Naive thymus-derived CD4-positive, alpha-beta T cell (primary cell): Measurements from ENCODE around the gene GPX6. TPM values are rescaled to one million over a fixed set of nuclear protein-coding genes. Genes with fewer than 3 reads are reported as not detected.

ENCODE experiments used
- ATAC-seq: fragments of 150-1000 bp; cut with Tn5 transposase; 2 replicates; pipeline ENCODE4 v1.10.0; 2021; ENCODE audit warnings: mild to moderate bottlenecking, moderate library complexity
- CTCF ChIA-PET: fragments of 350-600 bp; sonication (Branson Sonifier 250); formaldehyde crosslinking; loops from one replicate; lab custom pipeline; 2021; ENCODE audit warnings: antibody characterized with exemption; lab: Charles Lee
- POLR2A ChIA-PET: fragments of 350-600 bp; sonication (Branson Sonifier 250); formaldehyde crosslinking; loops from one replicate; lab custom pipeline; 2021; ENCODE audit warnings: antibody characterized with exemption, inconsistent platforms; lab: Charles Lee
- DNase-seq, 9 donors: peaks; one replicate each; pipeline versions ENCODE4 v3.0.0 to v3.0.0-alpha.2; 2020 to 2022; ENCODE audit warnings: mixed read lengths in 1 of 9
- H3K27ac ChIP-seq: one replicate; pipeline ENCODE4 v1.7.0; 2013; ENCODE audit warnings: mild to moderate bottlenecking, low read depth, low read length, moderate library complexity
- H3K27me3 ChIP-seq, 2 donors: one replicate each; pipeline ENCODE4 v1.7.0; 2013; ENCODE audit warnings: low read length in 2 of 2, mild to moderate bottlenecking in 2 of 2, moderate library complexity in 2 of 2; ENCODE audit not compliant: control insufficient read depth in 2 of 2, insufficient read depth in 2 of 2
- H3K36me3 ChIP-seq, 3 experiments: 1 replicate in 2 of 3; 2 replicates in 1 of 3; pipeline ENCODE4 v1.7.0; 2013; ENCODE audit warnings: low read length in 3 of 3, mild to moderate bottlenecking in 3 of 3, moderate library complexity in 1 of 3; ENCODE audit not compliant: insufficient read depth in 3 of 3, control insufficient read depth in 2 of 3
- H3K4me1 ChIP-seq, 2 donors: one replicate each; pipeline ENCODE4 v1.7.0; 2013; ENCODE audit warnings: low read length in 2 of 2, mild to moderate bottlenecking in 2 of 2, moderate library complexity in 1 of 2; ENCODE audit not compliant: control insufficient read depth in 2 of 2, insufficient read depth in 2 of 2
- H3K4me3 ChIP-seq: 2 replicates; pipeline ENCODE4 v1.7.0; 2013; ENCODE audit warnings: mild to moderate bottlenecking, low read length
- H3K9me3 ChIP-seq, 3 experiments: 1 replicate in 2 of 3; 2 replicates in 1 of 3; pipeline ENCODE4 v1.7.0; 2013; ENCODE audit warnings: low read length in 3 of 3; ENCODE audit not compliant: control insufficient read depth in 2 of 3
- H3K27ac Mint-ChIP-seq, 9 donors: one replicate each; pipeline ENCODE4 v1.8.0; 2020 to 2022; ENCODE audit warnings: mixed read lengths in 9 of 9, mild to moderate bottlenecking in 8 of 9, moderate library complexity in 5 of 9, inconsistent platforms in 2 of 9
- H3K27me3 Mint-ChIP-seq, 5 donors: one replicate each; pipeline ENCODE4 v1.8.0; 2021 to 2022; ENCODE audit warnings: mixed read lengths in 5 of 5, mild to moderate bottlenecking in 1 of 5
- H3K36me3 Mint-ChIP-seq, 5 donors: one replicate each; pipeline ENCODE4 v1.8.0; 2020 to 2022; ENCODE audit warnings: mixed read lengths in 5 of 5, mild to moderate bottlenecking in 3 of 5, inconsistent platforms in 1 of 5
- H3K4me1 Mint-ChIP-seq, 7 donors: one replicate each; pipeline ENCODE4 v1.8.0; 2020 to 2022; ENCODE audit warnings: mixed read lengths in 7 of 7, mild to moderate bottlenecking in 3 of 7, inconsistent platforms in 1 of 7
- H3K4me3 Mint-ChIP-seq, 10 donors: one replicate each; pipeline ENCODE4 v1.8.0; 2020 to 2022; ENCODE audit warnings: mild to moderate bottlenecking in 10 of 10, mixed read lengths in 10 of 10, moderate library complexity in 6 of 10, inconsistent platforms in 2 of 10
- H3K9me3 Mint-ChIP-seq, 11 donors: one replicate each; pipeline ENCODE4 v1.8.0; 2020 to 2022; ENCODE audit warnings: mixed read lengths in 11 of 11, mild to moderate bottlenecking in 4 of 11, inconsistent platforms in 1 of 11, moderate library complexity in 1 of 11
- intact Hi-C, 2 donors: fragments of 100-400 bp; cut with micrococcal nuclease; formaldehyde crosslinking; loops; one replicate each; pipeline ENCODE4 v1.15.1; 2023
- polyA plus RNA-seq, 2 donors: library from polyadenylated mRNA; unstranded; fragments of 300-500 nt; fragmentation: Illumina TruSeq; gene quantifications; one replicate each; pipeline ENCODE4 v1.2.3, GENCODE V29; 2021
- total RNA-seq, 6 experiments: library from RNA in 5 of 6; stranded (reverse) in 5 of 6; gene quantifications; 1 replicate in 5 of 6; 2 replicates in 1 of 6; pipeline ENCODE4 v1.2.3 and lab custom pipeline; 2021 to 2026

GPX6 gene
- total and polyA plus RNA-seq, 7 experiments from 2014 or later: not detected

DNA sequence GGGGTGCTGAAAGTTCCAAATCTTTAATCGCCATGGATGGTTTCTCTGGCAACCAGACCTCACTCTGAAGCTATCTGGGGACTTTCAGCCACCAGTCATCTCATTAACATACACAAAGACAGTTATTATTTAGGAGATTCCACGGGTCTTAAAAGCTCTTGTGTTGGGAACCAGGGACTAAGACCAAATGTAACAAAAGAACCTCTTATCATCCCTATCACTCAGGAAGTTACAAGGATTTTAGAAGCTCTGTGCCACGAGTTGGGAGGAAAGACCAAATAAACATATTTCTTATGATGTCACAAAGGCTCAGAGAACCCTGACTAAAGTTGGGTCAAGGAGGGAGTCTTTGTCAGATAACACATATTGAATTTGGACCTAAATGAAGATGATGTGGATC lies 17.7 kb downstream of the GPX6 start:
- DNase-seq (no peak), ATAC-seq (no peak)
- CTCF ChIA-PET: interaction anchor here (0.8 kb wide), 1 partner anchor 81 kb away, joined by 3 read pairs; no protein-coding TSS in a partner anchor
- Mint-ChIP-seq H3K27ac (no peak overlapping the region), H3K4me1 (no peaks in the 10 kb centered on the region), H3K9me3 (peaks cover 0 to 2% (median 0%) of the 10 kb centered on the region in 11 donors), H3K4me3 (no peak overlapping the region), H3K36me3 (no peaks in the 10 kb centered on the region), H3K27me3 (peaks cover 0 to 37% (median 30%) of the 10 kb centered on the region in 5 donors)
- Histone ChIP-seq H3K27me3 (no peaks in the 10 kb centered on the region), H3K27ac (no peak overlapping the region), H3K4me1 (no peaks in the 10 kb centered on the region), H3K36me3 (no peaks in the 10 kb centered on the region), H3K9me3 (no peaks in the 10 kb centered on the region), H3K4me3 (no peak overlapping the region)
- intact Hi-C loops: loop anchor here in 1 of 2 donors (2.0 to 5.0 kb wide), 2 partner anchors 45 to 339 kb away; no protein-coding TSS in a partner anchor
- POLR2A ChIA-PET: interaction anchor here (1.4 kb wide), 1 partner anchor 45 kb away, joined by 4 read pairs; no protein-coding TSS in a partner anchor

DNA sequence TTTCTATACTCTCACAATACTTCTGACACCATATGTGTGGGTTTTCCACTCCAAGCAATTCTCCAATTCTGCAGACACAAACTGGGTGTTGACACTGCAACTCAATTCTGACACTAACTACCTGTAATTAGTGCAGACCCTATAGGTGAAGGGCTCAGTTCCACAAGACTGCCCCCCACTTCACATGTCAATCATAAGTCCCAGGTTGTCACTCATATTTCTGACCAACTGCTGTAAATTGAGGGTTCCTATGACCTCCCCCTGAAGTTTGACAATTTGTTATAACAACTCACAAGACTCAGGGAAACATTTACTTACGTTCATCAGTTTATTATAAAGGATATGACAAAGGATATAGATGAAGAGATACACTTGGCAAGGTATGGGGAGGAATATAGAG lies 18.3 kb downstream of the GPX6 start:
- no peak overlapping the region for H3K27ac Mint-ChIP-seq
- no peak overlapping the region for H3K4me3 ChIP-seq
- intact Hi-C loops: loop anchor here in 1 of 2 donors (2.0 to 5.0 kb wide), 2 partner anchors 45 to 340 kb away; no protein-coding TSS in a partner anchor
- H3K36me3 ChIP-seq: no peaks in the 10 kb centered on the region
- no peak overlapping the region for H3K27ac ChIP-seq
- H3K4me1 ChIP-seq: no peaks in the 10 kb centered on the region
- ChIA-PET CTCF (interaction anchor here (0.8 kb wide), 1 partner anchor 80 kb away, joined by 3 read pairs; no protein-coding TSS in a partner anchor), POLR2A (no interaction called here)
- no peaks in the 10 kb centered on the region for H3K9me3 ChIP-seq
- no peaks in the 10 kb centered on the region for H3K4me1 Mint-ChIP-seq
- H3K27me3 Mint-ChIP-seq: peaks cover 0 to 43% (median 34%) of the 10 kb centered on the region in 5 donors
- H3K4me3 Mint-ChIP-seq: no peak overlapping the region
- DNase-seq (no peak), ATAC-seq (no peak)
- no peaks in the 10 kb centered on the region for H3K27me3 ChIP-seq
- no peaks in the 10 kb centered on the region for H3K36me3 Mint-ChIP-seq
- peaks cover 0 to 2% (median 0%) of the 10 kb centered on the region in 11 donors for H3K9me3 Mint-ChIP-seq

DNA sequence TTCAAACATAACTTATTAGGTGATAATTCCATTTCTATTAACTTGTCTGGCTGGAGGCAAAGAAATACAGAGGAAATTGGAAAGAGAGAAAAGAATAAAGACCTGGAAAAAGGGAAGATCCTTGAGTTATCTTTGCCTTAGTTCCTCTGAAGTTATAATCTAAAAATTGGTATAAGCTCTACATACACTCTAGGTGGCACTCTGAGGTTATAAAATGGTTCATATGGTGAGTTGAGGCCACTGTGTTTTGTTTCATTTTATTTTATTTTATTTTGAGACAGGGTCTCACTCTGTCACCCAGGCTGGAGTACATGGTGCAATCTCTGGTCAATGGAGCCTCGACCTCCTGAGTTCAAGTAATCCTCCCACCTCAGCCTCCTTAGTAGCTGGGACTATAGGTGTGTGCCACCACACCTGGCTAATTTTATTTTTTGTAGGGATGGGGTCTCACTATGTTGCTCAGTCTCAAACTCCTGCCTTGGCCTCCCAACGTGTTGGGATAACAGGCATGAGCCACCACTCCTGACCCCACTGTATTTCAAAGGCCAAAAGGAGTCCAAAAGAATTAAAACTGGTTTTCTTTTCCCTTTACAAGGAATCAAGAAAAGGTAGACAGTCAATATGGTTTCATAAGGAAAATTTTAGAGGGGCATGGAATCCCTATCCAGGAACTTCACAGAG lies 19.4 kb downstream of the GPX6 start:
- Mint-ChIP-seq H3K27ac (no peak overlapping the region), H3K27me3 (peaks cover 9 to 52% (median 43%) of the 10 kb centered on the region in 5 donors), H3K9me3 (peaks cover 0 to 4% (median 0%) of the 10 kb centered on the region in 11 donors), H3K4me1 (peaks cover 0 to 8% (median 0%) of the 10 kb centered on the region in 7 donors), H3K4me3 (no peak overlapping the region), H3K36me3 (no peaks in the 10 kb centered on the region)
- Histone ChIP-seq H3K27ac (no peak overlapping the region), H3K36me3 (no peaks in the 10 kb centered on the region), H3K9me3 (no peaks in the 10 kb centered on the region), H3K4me1 (no peaks in the 10 kb centered on the region), H3K27me3 (no peaks in the 10 kb centered on the region), H3K4me3 (no peak overlapping the region)
- intact Hi-C loops: loop anchor here (1.0 to 5.0 kb wide), 5 partner anchors 47 to 520 kb away; no protein-coding TSS in a partner anchor
- ATAC-seq: no peak
- CTCF ChIA-PET: interaction anchor here (1.0 to 3.8 kb wide), 10 partner anchors 9 to 520 kb away, joined by 3 to 20 read pairs (median 4); partner anchors contain the start of gene GPX6
- POLR2A ChIA-PET: interaction anchor here (1.0 kb wide), 1 partner anchor 93 kb away, joined by 3 read pairs; no protein-coding TSS in a partner anchor
- DNase-seq: peak in 2 of 9 donors; percentile 17 to 25

DNA sequence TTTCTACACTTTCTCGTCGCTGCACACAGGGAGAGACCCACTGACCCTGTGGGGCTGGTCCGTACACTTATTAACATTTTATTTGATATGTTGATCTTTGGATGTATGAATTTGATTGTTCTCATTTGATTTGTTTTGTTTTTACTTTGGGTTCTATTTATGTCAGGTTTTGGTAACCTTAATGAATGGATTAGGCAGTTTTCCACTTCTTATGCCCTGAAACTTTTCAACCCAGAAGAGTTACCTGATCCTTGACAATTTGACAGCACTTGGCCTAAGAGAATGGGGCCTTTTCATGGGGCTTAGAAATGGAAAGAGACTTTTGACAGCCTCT lies 23.6 kb downstream of the GPX6 start:
- no peak for ATAC-seq
- no peak overlapping the region for H3K4me3 ChIP-seq
- H3K36me3 ChIP-seq: no peaks in the 10 kb centered on the region
- Mint-ChIP-seq H3K4me1 (peaks cover 16 to 32% (median 20%) of the 10 kb centered on the region in 7 donors), H3K27me3 (peaks cover 9 to 66% (median 65%) of the 10 kb centered on the region in 5 donors), H3K4me3 (peak overlapping the region in 1 of 10 donors; percentile 38), H3K9me3 (peaks cover 0 to 11% (median 2%) of the 10 kb centered on the region in 11 donors), H3K27ac (no peak overlapping the region), H3K36me3 (peaks cover 0 to 3% (median 0%) of the 10 kb centered on the region in 5 donors)
- CTCF ChIA-PET: no interaction called here
- intact Hi-C loops: loop anchor here in 1 of 2 donors (2.0 kb wide), 1 partner anchor 93 kb away; the partner anchor contains the start of gene ZSCAN12
- DNase-seq: no peak
- H3K27ac ChIP-seq: no peak overlapping the region
- POLR2A ChIA-PET: no interaction called here
- no peaks in the 10 kb centered on the region for H3K9me3 ChIP-seq
- H3K27me3 ChIP-seq: peaks cover 0 to 4% of the 10 kb centered on the region in 2 donors
- H3K4me1 ChIP-seq: peaks cover 0 to 14% of the 10 kb centered on the region in 2 donors

DNA sequence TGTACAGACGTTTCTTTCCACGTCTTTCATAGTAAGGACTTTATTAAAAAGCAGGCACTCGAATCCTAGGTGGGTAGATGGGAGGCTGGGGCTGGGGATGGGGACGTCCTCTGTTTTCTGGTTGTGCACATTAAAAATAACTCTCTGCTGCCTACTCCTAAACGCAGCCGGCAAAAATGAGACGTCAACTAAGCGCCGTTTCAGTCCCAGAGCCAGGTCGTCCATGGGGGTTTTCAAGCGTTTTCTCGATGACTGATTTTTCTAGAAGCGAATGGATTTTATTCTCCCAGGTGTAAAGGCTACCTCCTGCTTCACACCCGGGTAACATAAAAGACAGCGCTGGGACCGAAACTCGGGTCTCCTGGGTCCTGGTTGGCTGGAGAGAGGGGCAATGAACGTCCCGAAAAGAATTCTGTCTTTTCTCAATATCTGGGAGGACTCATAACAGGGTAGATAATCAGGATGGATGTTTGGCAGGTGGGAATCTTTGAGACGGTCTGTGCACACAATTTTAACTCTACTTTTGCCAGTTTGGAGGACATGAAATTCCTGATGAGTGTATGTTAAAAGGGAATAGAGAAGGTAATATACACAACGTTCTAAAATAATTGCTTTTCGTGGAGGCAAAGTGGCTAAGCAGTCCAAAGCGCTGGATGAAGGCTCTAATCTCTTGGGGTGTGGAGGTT lies 25.2 kb downstream of the GPX6 start:
- Mint-ChIP-seq H3K4me3 (peak overlapping the region; percentile 78 to 88 (median 83)), H3K27me3 (peaks cover 12 to 68% (median 61%) of the 10 kb centered on the region in 5 donors), H3K36me3 (peaks cover 0 to 3% (median 2%) of the 10 kb centered on the region in 5 donors), H3K27ac (peak overlapping the region; percentile 54 to 90 (median 77)), H3K4me1 (peaks cover 16 to 32% (median 20%) of the 10 kb centered on the region in 7 donors), H3K9me3 (peaks cover 0 to 28% (median 4%) of the 10 kb centered on the region in 11 donors)
- Histone ChIP-seq H3K27me3 (peaks cover 0 to 4% of the 10 kb centered on the region in 2 donors), H3K36me3 (no peaks in the 10 kb centered on the region), H3K4me3 (peak overlapping the region; percentile 42), H3K9me3 (no peaks in the 10 kb centered on the region), H3K27ac (peak overlapping the region; percentile 67), H3K4me1 (peaks cover 0 to 14% of the 10 kb centered on the region in 2 donors)
- DNase-seq (peak in 2 of 9 donors; percentile 17 to 27), ATAC-seq (peak; percentile 36)
- intact Hi-C loops: loop anchor here in 1 of 2 donors (2.0 kb wide), 1 partner anchor 92 kb away; the partner anchor contains the start of gene ZSCAN12
- CTCF ChIA-PET: no interaction called here
- POLR2A ChIA-PET: no interaction called here
